GM15510 (cell line): Measurements from ENCODE around the gene C14orf132.

Experiments
- POLR2A ChIP-seq: IDR thresholded peaks from 3 replicates; pipeline ENCODE4 v1.6.1; 2011; ENCODE audit warnings: borderline replicate concordance; ENCODE audit not compliant: insufficient read length; ENCODE audit errors: extremely low read depth

C14orf132 gene

DNA sequence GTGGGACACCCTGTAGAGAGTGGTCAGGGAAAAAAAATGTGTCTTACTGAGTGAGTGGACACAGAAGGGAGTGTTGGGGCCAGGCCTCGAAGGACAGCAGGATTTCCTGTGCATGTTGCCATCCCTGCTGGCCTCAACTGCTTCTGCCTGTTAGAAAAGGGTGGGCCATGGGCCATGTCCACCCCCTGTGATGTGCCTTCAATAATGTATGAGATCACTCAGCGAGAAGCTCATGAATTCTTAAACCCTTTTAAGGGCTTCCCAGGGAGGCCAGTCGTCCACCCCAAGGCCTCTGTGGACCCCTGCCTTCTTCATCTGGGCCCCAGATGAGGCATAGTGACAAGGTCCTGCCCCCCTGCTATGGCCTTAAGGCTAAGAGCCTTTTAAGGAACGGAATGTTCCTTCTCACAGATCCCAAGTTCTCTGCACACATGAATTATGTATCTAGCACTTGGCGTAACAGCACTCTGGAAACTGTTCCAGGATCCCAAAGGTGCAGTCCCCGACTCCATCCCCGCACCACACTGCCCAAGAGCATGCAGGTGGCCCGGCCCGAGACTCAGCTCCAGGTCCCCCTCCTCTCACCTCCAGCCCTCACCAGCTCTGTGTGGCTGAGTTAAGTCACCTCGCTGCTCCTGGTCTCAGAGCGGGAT, 8.9 kb upstream of the C14orf132 start:
- TF ChIP-seq POLR2A: no peak

DNA sequence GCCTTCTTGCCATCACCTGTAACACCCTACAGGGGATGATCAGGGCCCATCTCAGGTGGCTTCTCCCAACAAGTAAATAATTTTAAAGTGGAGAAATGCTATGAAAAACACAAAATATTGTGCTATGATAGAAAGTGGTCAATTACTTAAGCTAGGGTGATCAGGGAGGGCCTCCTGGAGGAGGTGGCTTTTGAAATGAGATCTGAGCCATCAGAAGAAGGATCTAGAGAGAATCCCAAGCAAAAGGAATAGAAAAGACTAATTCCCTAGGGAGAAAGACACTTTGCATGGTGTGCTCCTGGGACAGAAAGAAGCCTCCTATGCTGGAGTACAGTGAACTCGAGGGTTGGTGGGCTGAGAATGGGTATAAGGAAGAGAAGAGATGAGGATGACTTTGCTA, 7.5 kb upstream of the C14orf132 start:
- TF ChIP-seq POLR2A: no peak

GRCh38 chr14:96035456-96035855, 3.7 kb upstream of the C14orf132 start:
- no peak for TF ChIP-seq POLR2A

- no peak for TF ChIP-seq POLR2A
Observed at GRCh38 chr14:96037891-96038557, 1.1 kb upstream of the C14orf132 start.

DNA sequence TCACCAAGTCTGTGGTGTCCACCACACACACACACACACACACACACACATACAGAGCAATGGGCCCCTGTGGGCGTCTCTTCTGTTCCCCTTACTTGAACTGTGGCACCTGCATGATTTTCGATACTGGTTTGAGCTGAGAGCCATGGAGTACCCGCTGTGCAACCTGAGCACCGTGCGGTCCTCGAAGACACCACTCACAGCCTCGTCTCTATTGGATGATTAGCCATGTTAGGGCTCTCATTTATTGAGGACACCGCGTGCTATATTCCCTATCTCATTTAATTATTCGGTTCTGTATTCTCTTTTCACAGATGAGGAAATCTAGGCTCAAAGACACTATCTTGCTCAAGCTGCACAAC, 623 bp upstream of the C14orf132 start:
- no peak for TF ChIP-seq POLR2A

GRCh38 chr14:96039633-96040311, 610 bp downstream of the C14orf132 start:
- no peak for TF ChIP-seq POLR2A

DNA sequence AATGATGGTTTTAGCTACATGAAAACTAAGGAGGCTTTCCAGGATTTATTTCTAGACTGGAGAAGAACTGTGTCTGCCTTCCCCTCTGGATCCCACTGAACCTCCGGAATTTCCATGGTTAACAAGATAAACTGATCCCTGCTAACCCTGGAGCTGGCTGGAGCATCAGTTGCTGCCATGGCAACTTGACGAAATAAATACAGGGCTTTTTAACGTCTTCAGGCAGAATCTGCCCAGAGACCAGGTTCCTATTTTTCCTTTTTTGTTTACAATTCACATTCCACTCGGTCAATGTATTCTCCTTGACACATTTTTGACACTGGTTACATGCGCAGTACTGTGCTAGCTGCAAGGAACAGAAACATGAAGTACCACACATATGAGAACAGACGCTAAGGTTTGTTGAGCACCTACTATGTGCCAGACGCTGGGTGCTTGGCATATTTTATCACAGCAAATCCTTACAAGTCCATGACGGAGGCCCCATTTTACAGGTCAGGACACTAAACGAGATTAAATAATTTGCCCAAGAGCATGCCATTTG, 1.7 kb downstream of the C14orf132 start:
- TF ChIP-seq POLR2A: no peak

- TF ChIP-seq POLR2A: no peak
Observed at GRCh38 chr14:96042248-96042930, 3.2 kb downstream of the C14orf132 start.

DNA sequence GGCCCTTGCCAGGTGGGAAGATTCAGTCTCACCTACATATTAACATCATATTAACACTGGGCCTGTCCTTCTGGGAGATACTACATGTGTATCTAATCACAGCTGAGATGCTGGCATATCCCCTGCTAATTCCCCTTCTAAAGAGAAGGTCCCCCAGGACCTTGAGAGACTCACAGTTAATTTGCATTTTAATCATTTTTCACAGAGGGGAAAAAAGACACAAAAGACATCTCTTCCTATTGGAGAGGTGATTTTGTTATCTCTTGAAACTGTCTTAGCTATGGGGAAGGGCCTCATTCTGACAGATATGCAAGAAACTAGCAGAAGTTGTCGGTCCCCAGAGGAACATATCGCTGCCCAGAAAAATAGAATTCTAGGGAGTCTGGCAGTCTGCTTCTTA, 7.5 kb downstream of the C14orf132 start:
- no peak for TF ChIP-seq POLR2A

- TF ChIP-seq POLR2A: no peak
Observed at GRCh38 chr14:96047101-96047500, 7.9 kb downstream of the C14orf132 start.

DNA sequence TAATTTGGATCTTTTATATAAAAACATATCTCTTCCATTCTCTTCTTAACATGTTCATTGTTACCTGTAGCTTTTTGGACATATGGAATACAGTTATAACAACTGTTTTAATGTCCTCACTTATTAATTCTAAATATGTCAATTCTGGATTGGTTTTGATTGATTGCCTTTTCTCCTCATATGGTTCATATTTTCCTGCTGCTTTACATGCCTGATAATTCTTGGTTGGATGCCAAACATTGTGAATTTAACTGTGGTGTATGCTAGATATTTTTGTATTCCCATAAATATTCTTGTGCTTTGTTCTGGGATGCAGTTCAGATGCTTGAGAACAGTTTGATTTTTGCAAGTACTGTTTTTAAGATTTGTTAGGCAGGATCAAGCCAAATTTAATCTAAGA, 10.8 kb downstream of the C14orf132 start:
- no peak for TF ChIP-seq POLR2A

DNA sequence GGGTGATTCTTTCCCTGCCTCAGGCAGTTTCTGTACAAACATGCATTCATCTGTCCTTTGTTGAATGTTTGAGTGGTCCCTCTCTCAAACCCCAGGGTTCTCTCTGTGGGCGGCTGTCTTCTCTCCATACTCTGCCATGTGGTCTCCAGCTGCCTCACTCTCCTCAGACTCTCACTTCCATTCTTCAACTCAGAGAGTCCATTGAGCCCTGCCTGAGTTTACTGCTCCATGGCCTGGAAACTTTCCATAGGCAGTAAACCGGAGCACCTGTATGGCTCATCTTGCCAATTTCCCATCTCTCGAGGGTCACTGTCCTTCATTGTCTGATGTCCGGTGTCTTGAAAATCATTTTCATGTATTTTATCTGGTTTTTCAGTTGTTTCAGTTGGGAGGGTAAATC, 11.3 kb downstream of the C14orf132 start:
- no peak for TF ChIP-seq POLR2A

GRCh38 chr14:96051231-96051630, 12.1 kb downstream of the C14orf132 start:
- TF ChIP-seq POLR2A: no peak

GRCh38 chr14:96051642-96052540, 12.7 kb downstream of the C14orf132 start:
- TF ChIP-seq POLR2A: no peak
